ENCODE data around the gene CNOT6. TPM values are rescaled to one million over a fixed set of nuclear protein-coding genes. Genes with fewer than 3 reads are reported as not detected.
A peak's percentile ranks its signal among the peaks of the same experiment; 100 is the strongest.

CNOT6 gene
- total RNA-seq, 4 donors from 2014 or later = 8.9 to 12.2 (median 11.2) TPM

DNA sequence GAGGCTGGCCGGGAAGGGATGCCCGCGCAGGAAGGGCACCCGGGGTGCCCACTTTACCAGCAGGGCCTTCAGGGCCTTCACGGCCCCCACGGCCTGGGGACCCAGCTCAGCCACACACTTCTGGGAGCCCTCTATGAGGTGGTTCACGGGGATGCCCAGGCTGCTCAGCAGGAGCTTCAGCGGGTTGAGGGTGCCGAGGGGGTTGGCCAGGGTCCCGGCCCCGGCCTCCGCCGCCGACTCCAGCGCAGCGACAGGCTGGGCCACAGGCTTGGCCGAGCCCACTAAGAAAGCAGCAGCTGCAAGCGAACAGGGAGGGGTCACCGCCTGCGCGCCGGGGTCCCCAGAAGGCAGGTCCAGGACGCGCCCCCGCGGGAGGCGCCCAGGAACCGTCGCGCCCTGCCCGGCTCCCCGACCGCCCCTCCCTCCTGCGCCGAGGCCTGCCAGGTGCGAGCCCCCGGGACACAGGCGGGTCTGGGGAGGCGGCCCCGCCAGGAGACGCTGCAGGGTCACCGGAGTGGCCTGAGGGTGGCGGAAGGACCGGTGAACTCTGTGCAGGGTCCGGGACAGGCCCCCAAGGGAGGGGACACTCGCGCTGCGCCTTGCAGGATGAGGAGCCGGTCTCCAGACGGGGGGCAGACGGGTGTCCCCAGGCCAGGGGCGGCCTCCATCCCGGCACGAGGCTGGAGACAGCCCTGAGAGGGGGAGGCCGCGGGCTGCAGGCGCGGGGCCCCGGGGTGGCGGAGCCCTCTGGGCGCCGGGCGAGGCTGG lies 96.5 kb downstream of the CNOT6 start:
- no peak overlapping the region for H3K4me3 ChIP-seq (ENCODE audit: low read depth, poor library complexity, severe bottlenecking)
- DNase-seq (ENCODE audit: low spot score in 2 of 2) = peak in 1 of 2 donors; percentile 82
- WGBS, 2 donors = 1 to 2% methylated on average over 25 to 41 of the region's 63 CpGs
- no peak for TF ChIP-seq POLR2A (IDR thresholded peaks at IDR 0.05)
- TF ChIP-seq, protein P1, sequence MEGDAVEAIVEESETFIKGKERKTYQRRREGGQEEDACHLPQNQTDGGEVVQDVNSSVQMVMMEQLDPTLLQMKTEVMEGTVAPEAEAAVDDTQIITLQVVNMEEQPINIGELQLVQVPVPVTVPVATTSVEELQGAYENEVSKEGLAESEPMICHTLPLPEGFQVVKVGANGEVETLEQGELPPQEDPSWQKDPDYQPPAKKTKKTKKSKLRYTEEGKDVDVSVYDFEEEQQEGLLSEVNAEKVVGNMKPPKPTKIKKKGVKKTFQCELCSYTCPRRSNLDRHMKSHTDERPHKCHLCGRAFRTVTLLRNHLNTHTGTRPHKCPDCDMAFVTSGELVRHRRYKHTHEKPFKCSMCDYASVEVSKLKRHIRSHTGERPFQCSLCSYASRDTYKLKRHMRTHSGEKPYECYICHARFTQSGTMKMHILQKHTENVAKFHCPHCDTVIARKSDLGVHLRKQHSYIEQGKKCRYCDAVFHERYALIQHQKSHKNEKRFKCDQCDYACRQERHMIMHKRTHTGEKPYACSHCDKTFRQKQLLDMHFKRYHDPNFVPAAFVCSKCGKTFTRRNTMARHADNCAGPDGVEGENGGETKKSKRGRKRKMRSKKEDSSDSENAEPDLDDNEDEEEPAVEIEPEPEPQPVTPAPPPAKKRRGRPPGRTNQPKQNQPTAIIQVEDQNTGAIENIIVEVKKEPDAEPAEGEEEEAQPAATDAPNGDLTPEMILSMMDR (IDR thresholded peaks at IDR 0.05) = no peak
- intact Hi-C loops (cut with DNase I; ENCODE audit: low total_unique reads) = no loop called here

DNA sequence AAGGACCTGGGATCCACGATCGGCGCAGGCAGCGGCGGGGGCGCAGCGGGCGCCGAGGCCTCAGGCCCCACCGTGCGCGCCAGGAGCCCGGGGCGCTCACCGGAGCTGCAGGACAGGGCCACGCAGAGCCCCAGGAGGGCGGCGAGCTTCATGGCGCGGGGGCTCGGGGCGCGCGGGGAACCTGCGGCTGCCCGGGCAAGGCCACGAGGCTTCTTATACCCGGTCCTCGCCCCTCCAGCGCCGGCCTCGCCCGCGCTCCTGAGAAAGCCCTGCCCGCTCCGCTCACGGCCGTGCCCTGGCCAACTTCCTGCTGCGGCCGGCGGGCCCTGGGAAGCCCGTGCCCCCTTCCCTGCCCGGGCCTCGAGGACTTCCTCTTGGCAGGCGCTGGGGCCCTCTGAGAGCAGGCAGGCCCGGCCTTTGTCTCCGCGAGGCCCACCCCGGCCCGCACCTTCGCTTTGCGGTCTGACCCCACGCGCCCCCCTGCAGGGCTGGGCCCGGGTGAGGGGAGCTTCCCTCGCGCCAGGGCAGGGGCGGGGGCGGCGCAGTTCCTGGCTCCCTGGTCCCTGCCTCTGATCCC lies 97.2 kb downstream of the CNOT6 start, which contains the start of gene SCGB3A1:
Gene SCGB3A1, minus strand, starts transcription at position 189 of the 577 bp plus-strand sequence. Its CDS starts 37 bp downstream, at position 152.
- no peak for DNase-seq (ENCODE audit: low spot score in 2 of 2)
- TF ChIP-seq, protein P1 (IDR thresholded peaks at IDR 0.05) = no peak
- TF ChIP-seq POLR2A (IDR thresholded peaks at IDR 0.05) = no peak
- 0 to 6% methylated on average over 2 to 13 of the region's 60 CpGs for WGBS, 2 donors
- no peak within 1 kb of the TSS for H3K4me3 ChIP-seq (ENCODE audit: low read depth, poor library complexity, severe bottlenecking)
- intact Hi-C loops (cut with DNase I; ENCODE audit: low total_unique reads) = no loop called here

DNA sequence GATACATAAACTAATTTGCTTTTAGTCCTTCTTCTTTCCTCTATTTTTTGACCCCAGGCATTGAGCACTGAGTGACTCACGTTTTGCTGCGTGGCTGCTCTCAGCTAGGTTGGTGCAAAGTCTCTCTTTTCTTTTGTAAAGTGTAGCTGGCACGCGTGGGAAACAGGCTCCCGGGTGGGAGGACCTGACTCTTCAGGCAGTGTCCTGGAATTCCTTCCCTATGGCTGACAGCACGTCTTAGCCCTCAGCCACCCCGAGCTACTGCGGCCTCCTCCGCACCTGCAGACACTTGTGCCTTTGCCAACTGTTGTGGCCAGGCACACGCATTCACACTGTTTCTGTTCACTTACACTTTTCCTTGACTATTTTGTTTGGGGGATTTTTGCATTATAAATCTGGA lies 98.0 kb downstream of the CNOT6 start:
- DNase-seq (ENCODE audit: low spot score in 2 of 2) = peak in 1 of 2 donors; percentile 78
- WGBS, 2 donors = 62 to 73% methylated on average over 10 of the region's 10 CpGs
- TF ChIP-seq, protein P1 (IDR thresholded peaks at IDR 0.05) = no peak
- TF ChIP-seq POLR2A (IDR thresholded peaks at IDR 0.05) = no peak
- H3K4me3 ChIP-seq (ENCODE audit: low read depth, poor library complexity, severe bottlenecking) = no peak overlapping the region
- intact Hi-C loops (cut with DNase I; ENCODE audit: low total_unique reads) = no loop called here

DNA sequence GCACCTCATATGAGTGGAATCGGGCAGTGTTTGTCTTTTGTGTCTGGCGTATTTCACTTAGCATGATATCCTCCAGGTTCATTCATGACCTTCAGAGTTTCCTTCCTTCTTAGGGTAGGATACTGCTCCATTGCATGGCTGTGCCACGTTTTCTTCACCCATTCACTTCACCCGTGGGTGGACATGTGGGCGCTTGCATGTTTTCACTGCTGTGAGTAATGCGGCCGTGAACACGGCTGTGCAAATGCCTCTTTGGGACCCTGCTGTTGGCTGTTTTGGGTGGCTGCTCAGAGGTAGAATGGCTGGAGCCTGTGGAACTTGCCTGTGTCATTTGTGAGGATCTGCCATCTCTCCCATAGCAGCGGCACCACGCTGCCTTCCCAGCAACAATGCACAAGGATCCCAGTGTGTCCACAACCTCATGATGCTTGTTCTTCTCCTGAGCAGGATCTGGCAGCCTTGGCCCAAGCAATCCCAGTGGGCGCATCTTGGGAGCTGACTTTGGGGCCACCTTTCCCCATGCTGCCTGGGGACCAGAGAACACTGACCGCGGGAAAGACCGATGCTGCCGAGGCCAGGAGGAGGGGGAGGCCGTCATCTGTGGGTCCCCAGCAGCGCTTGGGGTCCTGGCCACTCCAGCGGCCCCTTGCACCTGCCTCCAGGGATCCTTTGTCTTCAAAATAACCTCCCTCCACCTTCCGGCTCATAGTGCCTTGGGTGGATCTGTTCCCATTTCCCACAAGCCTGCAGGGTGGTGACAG lies 99.4 kb downstream of the CNOT6 start:
- TF ChIP-seq, protein P1 (IDR thresholded peaks at IDR 0.05) = no peak
- TF ChIP-seq POLR2A (IDR thresholded peaks at IDR 0.05) = no peak
- no peak overlapping the region for H3K4me3 ChIP-seq (ENCODE audit: low read depth, poor library complexity, severe bottlenecking)
- no peak for DNase-seq (ENCODE audit: low spot score in 2 of 2)
- intact Hi-C loops (cut with DNase I; ENCODE audit: low total_unique reads) = no loop called here
- WGBS, 2 donors = 84 to 90% methylated on average over 18 to 19 of the region's 19 CpGs

DNA sequence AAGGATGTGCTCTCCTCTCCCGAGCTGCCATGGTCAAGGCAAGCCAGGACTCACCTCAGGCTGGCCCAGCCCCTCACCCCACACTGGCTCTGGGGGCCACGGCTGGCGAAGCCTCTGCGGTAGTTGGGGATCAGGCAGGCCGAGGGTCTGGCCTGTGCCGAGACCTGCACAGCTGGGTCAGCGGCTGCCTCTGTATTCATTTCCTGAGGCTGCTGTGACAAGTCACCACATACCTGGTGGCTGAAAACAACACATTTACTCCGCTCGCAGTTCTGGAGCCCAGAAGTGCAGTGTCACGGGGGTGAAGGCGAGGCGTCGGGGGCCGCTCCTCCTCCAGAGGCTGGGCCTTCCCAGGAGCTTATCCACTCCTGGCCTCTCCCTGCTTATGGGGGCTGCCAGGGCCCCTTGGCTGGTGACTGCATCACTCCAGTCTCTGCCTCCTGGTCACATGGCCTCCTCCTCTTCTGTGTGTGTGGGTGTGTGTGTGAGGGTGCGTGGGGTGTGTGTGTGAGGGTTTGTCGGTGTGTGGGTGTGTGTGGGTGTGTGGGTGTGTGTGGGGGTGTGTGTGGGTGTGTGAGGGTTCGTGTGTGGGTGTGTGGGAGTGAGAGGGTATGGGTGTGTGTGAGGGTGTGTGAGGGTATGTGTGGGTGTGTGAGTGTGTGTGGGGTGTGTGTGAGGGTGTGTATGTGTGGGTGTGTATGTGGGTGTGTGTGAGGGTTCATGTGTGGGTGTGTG lies 100.3 kb downstream of the CNOT6 start:
- WGBS, 2 donors = 77 to 79% methylated on average over 14 to 17 of the region's 17 CpGs
- TF ChIP-seq, protein P1 (IDR thresholded peaks at IDR 0.05) = no peak
- DNase-seq (ENCODE audit: low spot score in 2 of 2) = no peak

More for the DNA sequence above, 100.3 kb downstream of the CNOT6 start:
- intact Hi-C loops (cut with DNase I; ENCODE audit: low total_unique reads) = no loop called here
- H3K4me3 ChIP-seq (ENCODE audit: low read depth, poor library complexity, severe bottlenecking) = no peak overlapping the region

All from lower leg skin (tissue), 4 donors.